CD4-positive, alpha-beta T cell treated with Interleukin-15 for 4 hours (primary cell): ENCODE results near the gene MID1IP1.

ENCODE experiments used
- DNase-seq: peaks from one replicate; pipeline ENCODE4 v3.0.0-alpha.2; 2020; ENCODE audit warnings: low spot score

The MID1IP1 gene

DNA sequence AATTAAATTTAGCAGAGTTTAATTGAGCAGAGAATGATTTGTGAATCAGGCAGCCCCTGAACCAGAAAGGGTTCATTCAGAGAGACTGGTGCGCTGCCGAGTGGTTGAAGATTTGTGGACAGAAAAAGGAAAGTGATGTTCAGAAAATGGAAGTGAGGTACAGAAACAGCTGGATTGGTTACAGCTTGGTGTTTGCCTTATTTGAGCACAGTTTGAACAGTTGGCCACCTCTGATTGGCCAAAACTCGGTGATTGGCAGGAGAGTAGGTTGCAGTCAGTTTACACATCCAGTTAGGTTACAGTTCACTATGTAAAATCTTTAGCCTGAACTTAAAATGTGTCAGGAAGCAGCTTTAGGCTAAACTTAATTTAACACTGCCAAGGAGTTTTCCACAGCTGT lies 14.9 kb downstream of the MID1IP1 start:
- DNase-seq, result peak; percentile 31

DNA sequence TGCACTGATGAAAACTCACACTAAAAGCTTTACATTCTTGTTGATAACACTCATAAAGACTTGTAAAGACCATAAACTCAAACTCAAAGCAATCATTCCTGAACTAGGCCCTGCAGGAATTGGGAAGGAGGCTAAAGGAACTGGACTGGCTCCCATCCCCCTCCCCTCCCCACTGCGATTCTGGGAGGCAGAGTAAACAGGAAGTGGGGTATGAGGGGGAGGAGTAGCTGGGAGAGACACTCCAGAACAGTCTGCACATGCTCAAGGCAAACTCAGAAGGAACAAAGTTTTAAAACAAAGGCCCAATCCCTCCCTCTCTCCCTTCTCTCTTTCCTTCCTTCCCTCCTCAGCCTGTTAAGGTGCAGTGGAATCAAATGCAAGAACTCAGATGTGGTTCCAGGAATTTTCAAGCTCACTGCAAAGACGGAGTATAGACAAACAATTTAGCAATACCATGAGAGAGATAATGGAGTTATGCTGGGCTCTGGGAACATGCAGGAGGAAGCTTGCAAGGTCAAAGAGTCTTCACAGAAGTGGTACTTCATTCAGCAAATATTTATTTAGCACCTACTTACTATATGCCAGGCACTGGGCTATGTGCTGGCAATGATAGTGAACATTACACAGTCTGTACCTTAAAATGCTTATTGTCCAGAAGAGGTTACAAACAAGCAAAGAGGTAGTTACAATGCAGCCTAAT lies 15.9 kb downstream of the MID1IP1 start:
- no peak for DNase-seq

DNA sequence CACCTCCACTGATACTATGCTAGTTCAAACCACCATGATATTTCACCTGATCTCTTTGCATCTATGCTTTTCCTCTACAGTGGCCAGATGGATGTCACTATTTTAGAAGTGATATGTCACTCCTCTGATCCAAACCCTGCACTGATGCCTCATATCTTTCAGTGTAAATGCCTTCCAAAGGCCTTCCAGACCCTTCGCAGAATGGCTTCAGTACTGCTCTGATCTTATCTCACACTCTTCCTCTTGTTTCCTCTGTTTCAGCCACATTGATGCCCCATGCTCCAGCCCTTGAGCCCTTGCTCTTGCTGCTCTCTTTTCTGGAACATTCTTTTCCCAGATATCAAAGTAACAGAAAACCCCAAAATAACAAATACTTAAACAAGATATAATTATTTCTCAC lies 17.9 kb downstream of the MID1IP1 start:
- no peak for DNase-seq

DNA sequence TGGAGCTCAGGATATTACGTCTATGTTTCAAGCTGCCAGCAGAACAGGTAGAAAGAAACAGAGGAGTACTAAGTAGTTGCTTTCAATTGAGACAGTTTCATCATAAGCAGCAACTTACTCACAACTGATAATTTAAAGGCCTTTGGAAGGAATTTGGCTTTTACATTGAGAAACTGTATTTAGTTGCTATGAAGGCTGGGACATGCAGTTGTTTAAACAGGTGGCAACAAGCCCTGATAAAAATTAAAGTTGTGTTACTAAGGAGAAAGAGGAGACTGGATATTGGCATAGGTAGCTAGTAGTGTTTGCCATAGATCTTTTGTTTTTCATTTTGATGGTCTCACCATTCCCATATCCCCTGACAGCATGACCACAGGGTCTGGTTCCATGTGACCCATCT lies 18.4 kb downstream of the MID1IP1 start:
- no peak for DNase-seq

DNA sequence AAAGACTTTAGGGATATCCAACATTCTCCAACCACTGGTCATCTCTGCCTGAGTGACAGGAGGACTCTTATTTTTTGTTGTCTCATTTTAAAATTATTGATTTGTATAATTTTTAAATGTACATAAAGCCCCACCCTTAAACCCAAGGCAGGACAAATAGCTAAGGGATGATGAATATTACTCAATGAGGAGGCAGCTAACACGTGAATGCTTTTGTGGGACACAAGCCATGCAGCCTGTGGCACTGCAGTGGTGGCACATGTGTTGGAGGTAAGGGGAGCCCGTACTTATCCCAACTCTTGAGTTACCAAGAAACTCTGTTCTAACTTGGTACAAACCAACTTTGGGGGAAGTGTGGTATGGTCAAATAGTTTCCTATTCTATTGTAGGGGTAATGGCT lies 19.5 kb downstream of the MID1IP1 start:
- DNase-seq, result no peak

DNA sequence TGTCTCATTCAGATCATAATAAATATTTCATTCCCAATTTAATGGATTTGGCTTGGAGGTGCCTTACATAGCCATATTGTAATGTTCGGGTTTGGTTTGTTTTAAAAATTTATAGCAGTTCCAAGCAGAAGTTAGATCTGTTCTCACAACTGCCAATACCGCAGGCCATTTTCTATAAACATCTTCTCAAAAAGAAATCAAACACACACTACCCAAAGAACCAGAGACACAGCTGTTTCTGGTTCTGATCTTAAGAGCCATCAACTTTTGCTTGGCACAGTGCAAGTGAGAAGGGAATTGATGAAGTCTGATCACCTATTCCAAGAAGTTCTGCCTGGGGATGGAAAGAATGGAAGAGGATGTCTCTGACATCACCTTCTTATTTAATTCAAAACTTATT lies 22.9 kb downstream of the MID1IP1 start:
- no peak for DNase-seq

DNA sequence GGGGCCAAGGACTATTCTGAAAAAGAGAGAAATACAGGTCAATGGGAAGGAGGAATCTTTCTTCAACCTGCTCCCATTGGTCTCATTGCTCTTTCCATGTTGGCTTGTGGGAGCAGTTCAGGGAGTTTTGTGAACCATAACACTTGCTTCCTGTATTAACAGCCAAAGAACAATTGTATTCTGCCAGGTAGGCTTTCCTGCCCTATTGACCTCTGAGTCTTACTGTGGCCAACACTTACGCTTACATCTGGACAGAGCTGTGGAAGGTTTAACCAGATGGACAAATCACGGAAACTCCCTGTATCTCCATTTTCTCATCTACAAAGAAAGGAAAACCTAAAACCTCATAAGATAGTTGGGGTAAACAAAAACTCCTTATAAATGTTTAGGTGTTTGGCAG lies 30.7 kb downstream of the MID1IP1 start:
- no peak for DNase-seq

DNA sequence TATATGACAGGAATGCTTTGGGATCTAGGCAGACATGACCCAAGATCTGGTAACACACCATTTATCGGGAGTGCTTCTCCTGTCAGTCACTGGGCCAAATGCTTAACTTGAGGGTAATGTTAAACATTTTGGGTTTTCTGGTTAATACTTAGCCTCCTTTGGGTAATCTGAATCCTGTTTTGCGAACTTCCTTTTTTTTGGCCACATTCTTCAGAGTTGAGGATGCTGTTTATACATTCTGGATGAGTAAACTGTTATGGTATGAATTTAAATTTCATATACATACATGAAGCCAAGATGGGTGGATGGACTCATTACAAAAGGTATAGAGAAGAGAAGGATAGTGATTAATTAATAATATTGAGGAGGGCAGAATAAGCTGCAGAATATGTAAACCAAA lies 36.1 kb downstream of the MID1IP1 start:
- DNase-seq, result no peak

DNA sequence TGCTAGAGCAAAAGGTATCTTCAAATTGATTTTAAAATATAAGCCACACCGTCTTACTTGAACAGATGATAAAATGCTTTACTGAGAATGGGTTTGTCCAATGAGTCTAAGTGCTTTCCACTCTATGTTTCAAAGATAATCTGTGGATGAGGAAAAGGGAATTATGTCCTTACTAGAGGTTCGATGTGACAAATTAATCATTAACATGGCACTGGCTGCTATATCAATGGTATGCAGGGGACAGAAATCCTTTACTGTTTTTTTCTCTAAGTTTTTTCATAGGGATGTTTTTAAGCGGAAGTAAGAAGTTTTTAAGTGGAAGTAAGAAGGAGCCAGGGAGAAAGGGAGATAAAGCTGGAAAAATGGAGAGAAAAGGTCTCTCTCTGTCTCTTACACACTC lies 38.0 kb downstream of the MID1IP1 start:
- DNase-seq, result no peak

DNA sequence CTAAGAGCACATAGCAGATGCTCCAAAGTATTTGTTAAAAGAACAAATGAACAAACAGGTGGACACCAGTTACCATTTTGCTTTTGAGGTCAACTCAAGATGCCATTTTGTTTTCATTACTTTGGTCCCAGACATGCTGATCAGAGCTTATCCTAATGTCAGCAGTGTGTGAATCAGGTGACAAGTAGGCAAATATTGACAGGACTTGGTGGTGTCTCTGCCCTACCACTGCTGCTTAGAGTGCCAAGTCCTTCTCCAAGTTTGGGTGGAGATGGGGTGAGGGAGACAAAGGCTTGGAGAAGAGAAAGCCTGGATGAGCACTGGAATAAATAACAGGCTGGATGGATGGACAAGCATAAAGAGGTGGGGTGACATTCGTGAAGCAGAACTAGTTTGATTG lies 38.7 kb downstream of the MID1IP1 start:
- no peak for DNase-seq

DNA sequence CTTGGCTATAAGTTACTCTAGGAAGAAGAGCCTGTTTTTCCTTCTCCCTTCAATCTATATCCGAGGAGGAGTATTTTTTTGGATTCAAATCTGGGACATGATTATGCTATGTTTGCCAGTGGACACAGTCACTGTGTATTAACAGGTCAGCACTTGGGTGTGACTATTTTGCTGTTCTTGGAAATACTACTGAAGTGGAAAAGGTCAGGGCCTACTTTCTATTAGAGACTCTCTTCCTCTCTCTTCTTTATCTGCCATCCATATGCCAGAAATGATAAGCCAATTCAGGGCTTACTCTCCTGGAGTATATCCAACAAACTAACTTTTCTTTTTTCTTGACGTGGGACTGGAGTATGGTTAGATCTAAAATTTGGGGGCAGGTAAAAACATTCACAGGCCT lies 40.5 kb downstream of the MID1IP1 start:
- DNase-seq, result no peak

DNA sequence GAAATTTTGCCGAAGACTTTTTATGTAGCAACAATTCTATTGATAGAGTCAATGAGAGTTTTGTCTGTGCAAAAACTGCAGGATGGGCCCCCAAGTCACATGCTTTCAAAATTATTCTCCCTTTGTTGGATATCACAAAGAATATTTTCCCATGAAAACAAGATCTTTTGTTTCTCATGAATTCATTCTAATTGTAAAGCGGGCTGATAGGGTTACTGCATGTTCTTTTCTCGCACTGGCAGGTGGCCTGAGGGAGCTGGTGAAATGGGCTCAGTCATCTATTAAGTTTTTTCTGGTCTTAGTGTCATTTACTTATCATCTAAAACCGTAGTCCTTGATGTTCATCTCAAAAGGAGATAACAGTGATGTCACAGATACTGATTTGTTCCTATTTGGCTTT lies 44.2 kb downstream of the MID1IP1 start:
- DNase-seq, result no peak

DNA sequence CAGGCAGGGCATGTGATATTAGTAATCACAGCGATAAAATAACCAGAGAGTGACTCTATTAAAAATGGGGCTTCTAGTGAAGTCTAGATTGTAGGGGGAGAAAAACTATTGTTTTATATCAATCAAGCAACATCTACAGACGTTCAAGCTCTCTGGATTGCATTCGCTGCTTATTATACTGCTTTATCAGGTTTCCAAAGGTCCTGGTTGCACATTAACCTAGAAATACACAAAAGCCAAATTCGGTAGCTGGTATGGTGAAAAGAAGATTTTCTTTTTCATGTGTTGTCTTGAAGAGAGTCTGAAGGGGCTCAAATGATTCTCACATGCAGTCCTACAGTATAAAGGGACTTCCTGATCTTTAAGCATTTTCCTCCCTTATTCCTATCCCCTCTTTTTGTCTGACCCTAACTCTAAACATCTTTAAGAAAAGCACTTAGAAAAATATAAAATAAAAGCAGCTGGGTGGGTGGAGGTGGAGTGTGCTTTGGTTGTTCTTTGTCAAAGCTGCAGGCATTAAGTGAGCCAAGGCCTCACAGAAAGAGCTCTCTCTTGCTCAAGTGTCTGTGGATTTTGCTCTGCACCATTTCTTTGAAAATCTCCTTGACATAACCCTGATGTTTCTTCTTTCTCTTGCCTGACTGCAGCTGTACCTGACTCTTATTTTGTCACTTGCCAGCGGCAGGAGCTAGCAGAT lies 46.1 kb downstream of the MID1IP1 start:
- no peak for DNase-seq

DNA sequence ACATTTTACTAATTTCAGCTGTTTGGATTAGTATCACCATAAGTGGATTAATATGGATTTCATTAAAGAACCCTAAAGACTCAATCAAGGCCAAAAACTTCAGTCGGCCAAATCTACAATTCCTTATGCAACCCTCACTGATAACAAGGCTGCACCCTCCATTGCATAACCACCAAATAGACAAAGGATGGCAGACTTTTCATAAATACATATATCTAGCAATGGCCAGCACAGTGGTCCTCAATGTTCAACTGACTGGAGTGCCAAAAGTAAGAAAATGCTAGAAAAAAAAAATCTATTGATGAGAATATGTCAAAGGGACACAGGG lies 46.6 kb downstream of the MID1IP1 start:
- no peak for DNase-seq

DNA sequence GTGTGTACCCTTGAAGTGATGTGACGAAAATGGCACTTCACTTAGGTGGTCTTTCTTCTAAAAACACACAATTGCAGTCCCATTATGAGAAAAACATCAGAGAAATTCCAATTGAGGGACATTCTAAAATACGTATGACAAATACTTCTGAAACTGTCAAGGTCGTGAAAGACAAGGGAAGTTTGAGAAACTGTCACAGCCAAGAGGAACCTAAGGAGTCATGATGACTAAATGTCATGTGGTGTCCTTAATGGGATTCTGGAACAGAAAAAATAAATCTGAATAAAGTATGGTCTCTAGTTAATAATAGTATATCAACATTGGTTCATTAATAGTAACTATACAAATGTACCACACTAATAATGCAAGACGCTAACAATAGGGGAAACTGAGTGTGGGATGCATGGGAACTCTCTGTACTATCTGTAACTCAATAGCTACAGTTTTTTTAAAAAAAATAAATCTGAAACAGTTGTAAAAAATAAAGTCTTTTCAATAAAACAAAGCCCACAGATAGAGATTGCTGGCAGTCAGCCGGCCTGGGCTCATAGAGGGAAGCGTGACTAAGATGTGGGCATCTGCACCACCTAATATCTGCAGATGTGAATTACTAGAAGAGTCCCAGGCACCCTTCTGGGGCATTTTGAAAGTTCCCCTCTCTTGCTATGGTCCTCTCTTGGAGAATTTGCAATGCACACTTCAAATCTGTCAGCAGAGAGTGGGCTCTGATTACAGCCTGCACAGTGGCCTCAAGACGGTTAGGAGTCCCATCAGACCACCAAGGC lies 47.6 kb downstream of the MID1IP1 start:
- DNase-seq, result no peak

DNA sequence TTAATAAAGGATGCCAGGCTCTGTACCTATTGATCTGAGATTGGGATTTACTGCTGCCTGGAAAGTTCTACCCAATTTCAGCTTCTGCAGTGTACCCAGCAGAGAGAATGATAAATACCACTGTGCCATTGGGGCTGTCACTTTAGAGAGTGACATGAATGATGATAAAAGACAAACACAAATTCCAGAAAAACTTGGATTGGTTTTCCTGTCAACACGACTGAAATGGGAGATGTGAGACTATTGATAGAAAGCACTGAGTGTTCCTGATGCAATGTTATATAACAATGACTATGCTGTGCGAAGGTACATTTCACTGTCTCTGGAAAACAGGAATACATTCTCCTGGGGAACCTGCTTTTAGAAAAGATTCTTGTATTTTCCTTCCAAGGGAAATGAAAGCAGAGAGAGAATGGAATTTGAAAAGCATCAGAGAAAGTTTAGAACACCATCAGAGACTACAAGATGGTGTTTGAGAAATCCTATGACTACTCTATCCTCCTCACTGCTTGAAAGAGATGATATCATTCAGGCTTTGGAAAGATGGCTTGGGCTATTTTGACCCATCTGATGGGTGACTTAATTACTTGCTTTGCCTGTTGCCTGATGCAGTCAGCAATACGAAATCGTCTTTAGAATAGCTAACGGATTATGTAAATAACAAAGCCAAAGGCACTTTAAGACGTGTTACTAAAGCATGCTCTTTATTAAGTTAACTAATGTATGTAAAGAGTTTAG lies 49.7 kb downstream of the MID1IP1 start:
- DNase-seq, result no peak

DNA sequence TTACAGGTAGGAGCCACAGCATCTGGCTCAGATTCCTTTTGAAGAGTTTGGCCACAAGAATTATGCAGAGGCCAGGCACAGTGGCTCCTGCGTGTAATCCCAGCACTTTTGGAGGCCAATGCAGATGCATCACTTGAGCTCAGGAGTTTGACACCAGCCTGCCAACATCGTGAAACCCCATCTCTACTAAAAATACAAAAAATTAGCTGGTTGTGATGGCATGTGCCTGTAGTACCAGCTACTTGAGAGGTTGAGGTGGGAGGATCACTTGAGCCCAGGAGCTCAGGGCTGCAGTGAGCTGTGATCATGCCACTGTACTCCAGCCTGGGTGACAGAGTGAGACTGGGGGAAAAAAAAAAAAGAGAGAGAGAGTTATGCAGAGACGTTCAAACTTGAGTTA lies 53.0 kb downstream of the MID1IP1 start:
- no peak for DNase-seq
